Measurements from ENCODE around the gene BACH2. TPM values are rescaled to one million over a fixed set of nuclear protein-coding genes. Genes with fewer than 3 reads are reported as not detected.

Gene BACH2
- total and polyA plus RNA-seq, 4 donors, result 0.78 to 17.4 (median 3.2) TPM

- DNase-seq, result no peak
- H3K9ac ChIP-seq (ENCODE audit: insufficient read depth in 1 of 2, low read length in 2 of 2), result no peak overlapping the region
- no peak for TF ChIP-seq CTCF (IDR thresholded peaks at IDR 0.05; ENCODE audit: control extremely low read depth, extremely low read depth)
Measured at GRCh38 chr6:90237350-90237990, 59.2 kb downstream of the BACH2 start.

GRCh38 chr6:90233994-90234393, 62.6 kb downstream of the BACH2 start:
- no peak for TF ChIP-seq CTCF (IDR thresholded peaks at IDR 0.05; ENCODE audit: control extremely low read depth, extremely low read depth)
- no peak for ATAC-seq (ENCODE audit: insufficient read depth, low FRiP score)
- Histone ChIP-seq H3K27me3 (ENCODE audit: control insufficient read depth in 3 of 3, insufficient read depth in 3 of 3, low read length in 2 of 3) (no peaks in the 10 kb centered on the region), H3K9me3 (ENCODE audit: control insufficient read depth in 4 of 4, insufficient read depth in 3 of 4, low read length in 3 of 4) (no peaks in the 10 kb centered on the region), H3K4me3 (no peak overlapping the region), H3K27ac (ENCODE audit: low read depth in 1 of 2, low read length in 1 of 2) (no peak overlapping the region), H3K4me1 (ENCODE audit: control insufficient read depth in 5 of 5, insufficient read depth in 5 of 5, low read length in 5 of 5) (peaks cover 2 to 24% (median 7%) of the 10 kb centered on the region in 5 donors), H3K9ac (ENCODE audit: insufficient read depth in 1 of 2, low read length in 2 of 2) (no peak overlapping the region), H3K36me3 (ENCODE audit: control insufficient read depth in 4 of 4, insufficient read depth in 4 of 4, low read length in 4 of 4) (peaks cover 0 to 5% (median 0%) of the 10 kb centered on the region in 4 donors)
- WGBS, 2 donors, result 72 to 89% methylated on average over 6 of the region's 6 CpGs
- no peak for DNase-seq

More at GRCh38 chr6:90237350-90237990, 59.2 kb downstream of the BACH2 start:
- Histone ChIP-seq H3K27me3 (ENCODE audit: control insufficient read depth in 3 of 3, insufficient read depth in 3 of 3, low read length in 2 of 3) (no peaks in the 10 kb centered on the region), H3K4me1 (ENCODE audit: control insufficient read depth in 5 of 5, insufficient read depth in 5 of 5, low read length in 5 of 5) (peaks cover 2 to 26% (median 7%) of the 10 kb centered on the region in 5 donors), H3K36me3 (ENCODE audit: control insufficient read depth in 4 of 4, insufficient read depth in 4 of 4, low read length in 4 of 4) (peaks cover 0 to 5% (median 0%) of the 10 kb centered on the region in 4 donors), H3K9me3 (ENCODE audit: control insufficient read depth in 4 of 4, insufficient read depth in 3 of 4, low read length in 3 of 4) (no peaks in the 10 kb centered on the region), H3K4me3 (no peak overlapping the region), H3K27ac (ENCODE audit: low read depth in 1 of 2, low read length in 1 of 2) (no peak overlapping the region)
- WGBS, 2 donors, result 88% methylated on average over 4 of the region's 4 CpGs
- no peak for ATAC-seq (ENCODE audit: insufficient read depth, low FRiP score)

- WGBS, 2 donors, result 93 to 95% methylated on average over 2 of the region's 2 CpGs
- no peak for DNase-seq
- peaks cover 0 to under 1% (median 0%) of the 10 kb centered on the region in 4 donors for H3K9me3 ChIP-seq (ENCODE audit: control insufficient read depth in 4 of 4, insufficient read depth in 3 of 4, low read length in 3 of 4)
- no peak overlapping the region for H3K9ac ChIP-seq (ENCODE audit: insufficient read depth in 1 of 2, low read length in 2 of 2)
- H3K4me3 ChIP-seq, result no peak overlapping the region
- H3K27me3 ChIP-seq (ENCODE audit: control insufficient read depth in 3 of 3, insufficient read depth in 3 of 3, low read length in 2 of 3), result no peaks in the 10 kb centered on the region
- TF ChIP-seq CTCF (IDR thresholded peaks at IDR 0.05; ENCODE audit: control extremely low read depth, extremely low read depth), result no peak
- peaks cover 0 to 5% (median 0%) of the 10 kb centered on the region in 4 donors for H3K36me3 ChIP-seq (ENCODE audit: control insufficient read depth in 4 of 4, insufficient read depth in 4 of 4, low read length in 4 of 4)
- peaks cover 0 to 19% (median 5%) of the 10 kb centered on the region in 5 donors for H3K4me1 ChIP-seq (ENCODE audit: control insufficient read depth in 5 of 5, insufficient read depth in 5 of 5, low read length in 5 of 5)
- no peak overlapping the region for H3K27ac ChIP-seq (ENCODE audit: low read depth in 1 of 2, low read length in 1 of 2)
- ATAC-seq (ENCODE audit: insufficient read depth, low FRiP score), result no peak
Measured at GRCh38 chr6:90233213-90233612, 63.4 kb downstream of the BACH2 start.
